HFFc6 (cell line): ENCODE data around the gene UFD1. TPM values are rescaled to one million over a fixed set of nuclear protein-coding genes. Genes with fewer than 3 reads are reported as not detected.

Experiments
- DNase-seq: peaks from one replicate; pipeline ENCODE4 v3.0.0-alpha.2; 2018
- H3K27ac Mint-ChIP-seq: 2 replicates; pipeline ENCODE4 v1.8.0; 2020; ENCODE audit warnings: mild to moderate bottlenecking, mixed read lengths
- H3K27me3 Mint-ChIP-seq: 2 replicates; pipeline ENCODE4 v1.8.0; 2021; ENCODE audit warnings: mild to moderate bottlenecking, moderate library complexity, mixed read lengths; ENCODE audit not compliant: insufficient read depth
- H3K36me3 Mint-ChIP-seq: 2 replicates; pipeline ENCODE4 v1.8.0; 2021; ENCODE audit warnings: low read depth, mixed read lengths
- H3K4me1 Mint-ChIP-seq: 2 replicates; pipeline ENCODE4 v1.8.0; 2020; ENCODE audit warnings: low read depth, mixed read lengths
- H3K4me3 Mint-ChIP-seq: 2 replicates; pipeline ENCODE4 v1.8.0; 2020; ENCODE audit warnings: mild to moderate bottlenecking, moderate library complexity, mixed read lengths
- H3K9me3 Mint-ChIP-seq: 2 replicates; pipeline ENCODE4 v1.8.0; 2020; ENCODE audit warnings: mild to moderate bottlenecking, mixed read lengths
- total RNA-seq, 6 experiments: library from RNA; stranded (reverse); fragmentation: NEBNext Ultra II Directional; extraction: Animal tissue kit (Norgen Biotek cat#: 25700); gene quantifications; 2 replicates in 1 of 6; 3 replicates in 5 of 6; pipeline ENCODE4 v1.2.3, GENCODE V29; 2021
- TF ChIP-seq, protein P1 (sequence below): fragments of 200-600 bp; sonication (generic); IDR thresholded peaks from 2 replicates; pipeline ENCODE4 v1.5.0; 2021; ENCODE audit warnings: antibody characterized with exemption, mild to moderate bottlenecking

UFD1 gene
- total RNA-seq, 6 experiments from 2014 or later: 94.9 to 134 (median 113) TPM

GRCh38 chr22:19517919-19518611 is 39.1 kb upstream of the UFD1 start:
- H3K4me1 Mint-ChIP-seq: no peaks in the 10 kb centered on the region
- TF ChIP-seq, protein P1, sequence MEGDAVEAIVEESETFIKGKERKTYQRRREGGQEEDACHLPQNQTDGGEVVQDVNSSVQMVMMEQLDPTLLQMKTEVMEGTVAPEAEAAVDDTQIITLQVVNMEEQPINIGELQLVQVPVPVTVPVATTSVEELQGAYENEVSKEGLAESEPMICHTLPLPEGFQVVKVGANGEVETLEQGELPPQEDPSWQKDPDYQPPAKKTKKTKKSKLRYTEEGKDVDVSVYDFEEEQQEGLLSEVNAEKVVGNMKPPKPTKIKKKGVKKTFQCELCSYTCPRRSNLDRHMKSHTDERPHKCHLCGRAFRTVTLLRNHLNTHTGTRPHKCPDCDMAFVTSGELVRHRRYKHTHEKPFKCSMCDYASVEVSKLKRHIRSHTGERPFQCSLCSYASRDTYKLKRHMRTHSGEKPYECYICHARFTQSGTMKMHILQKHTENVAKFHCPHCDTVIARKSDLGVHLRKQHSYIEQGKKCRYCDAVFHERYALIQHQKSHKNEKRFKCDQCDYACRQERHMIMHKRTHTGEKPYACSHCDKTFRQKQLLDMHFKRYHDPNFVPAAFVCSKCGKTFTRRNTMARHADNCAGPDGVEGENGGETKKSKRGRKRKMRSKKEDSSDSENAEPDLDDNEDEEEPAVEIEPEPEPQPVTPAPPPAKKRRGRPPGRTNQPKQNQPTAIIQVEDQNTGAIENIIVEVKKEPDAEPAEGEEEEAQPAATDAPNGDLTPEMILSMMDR: no peak
- DNase-seq: no peak
- no peaks in the 10 kb centered on the region for H3K9me3 Mint-ChIP-seq
- no peak overlapping the region for H3K27ac Mint-ChIP-seq
- H3K36me3 Mint-ChIP-seq: peaks cover 26% of the 10 kb centered on the region
- H3K27me3 Mint-ChIP-seq: peaks cover 4% of the 10 kb centered on the region
- H3K4me3 Mint-ChIP-seq: no peak overlapping the region

GRCh38 chr22:19517171-19517500 is 38.1 kb upstream of the UFD1 start:
- Mint-ChIP-seq H3K36me3 (peaks cover 35% of the 10 kb centered on the region), H3K9me3 (no peaks in the 10 kb centered on the region), H3K4me3 (no peak overlapping the region), H3K4me1 (no peaks in the 10 kb centered on the region), H3K27me3 (no peaks in the 10 kb centered on the region; the same call in 1 of the 2 replicates), H3K27ac (no peak overlapping the region)
- TF ChIP-seq, protein P1: no peak
- no peak for DNase-seq

DNA sequence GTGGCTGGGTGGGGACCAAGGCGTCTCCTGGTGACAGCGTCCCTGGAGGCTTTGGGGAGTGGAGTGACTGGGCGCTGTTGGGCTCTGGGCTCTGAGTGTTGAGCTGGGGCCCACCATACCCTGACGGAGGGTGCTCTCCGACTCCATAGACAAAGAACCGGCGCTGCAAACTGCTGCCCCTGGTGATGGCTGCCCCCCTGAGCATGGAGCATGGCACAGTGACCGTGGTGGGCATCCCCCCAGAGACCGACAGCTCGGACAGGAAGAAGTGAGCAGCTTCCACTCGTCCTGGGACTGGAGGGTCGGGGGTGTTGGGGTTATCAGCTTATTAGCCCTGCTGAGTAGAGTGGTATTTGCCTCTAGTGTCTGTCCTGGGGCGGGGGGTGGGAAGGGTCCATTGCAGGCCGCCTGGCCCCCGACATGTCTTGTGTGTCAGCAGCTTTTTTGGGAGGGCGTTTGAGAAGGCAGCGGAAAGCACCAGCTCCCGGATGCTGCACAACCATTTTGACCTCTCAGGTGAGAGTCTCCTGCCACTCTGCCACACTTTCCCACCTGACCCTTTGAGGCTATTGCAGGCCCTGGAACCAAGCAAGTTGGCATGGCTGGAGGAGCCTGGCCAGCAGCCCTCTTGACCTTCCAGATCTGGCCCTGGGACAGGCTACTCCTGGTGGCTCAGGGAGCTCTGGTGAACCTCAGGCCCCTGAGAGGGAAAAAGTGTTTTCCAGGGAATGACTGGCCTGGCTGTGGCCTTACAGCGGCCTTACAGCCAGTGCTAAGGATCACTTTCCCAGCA is 37.6 kb upstream of the UFD1 start:
- Mint-ChIP-seq H3K9me3 (no peaks in the 10 kb centered on the region), H3K27ac (no peak overlapping the region), H3K4me3 (no peak overlapping the region), H3K4me1 (no peaks in the 10 kb centered on the region), H3K27me3 (no peaks in the 10 kb centered on the region; the same call in 1 of the 2 replicates), H3K36me3 (peaks cover 39% of the 10 kb centered on the region)
- TF ChIP-seq, protein P1: no peak
- DNase-seq: no peak

- no peaks in the 10 kb centered on the region; the same call in 1 of the 2 replicates for H3K27me3 Mint-ChIP-seq
- peaks cover 47% of the 10 kb centered on the region for H3K36me3 Mint-ChIP-seq
- H3K9me3 Mint-ChIP-seq: no peaks in the 10 kb centered on the region
- H3K4me3 Mint-ChIP-seq: no peak overlapping the region
- DNase-seq: no peak
- TF ChIP-seq, protein P1: no peak
- H3K4me1 Mint-ChIP-seq: no peaks in the 10 kb centered on the region
- no peak overlapping the region for H3K27ac Mint-ChIP-seq
These were observed 36.8 kb upstream of the UFD1 start for GRCh38 chr22:19515654-19516377.

- Mint-ChIP-seq H3K27me3 (peaks cover under 1% of the 10 kb centered on the region; the same call in 1 of the 2 replicates), H3K9me3 (no peaks in the 10 kb centered on the region), H3K4me3 (no peak overlapping the region), H3K4me1 (no peaks in the 10 kb centered on the region), H3K36me3 (peaks cover 47% of the 10 kb centered on the region), H3K27ac (no peak overlapping the region)
- TF ChIP-seq, protein P1: no peak
- no peak for DNase-seq
These were observed 36.0 kb upstream of the UFD1 start for GRCh38 chr22:19514831-19515565.
